NCI-H524 (cell line): ENCODE measurements around the gene ACACB.

Experiments used
- DNase-seq, 2 experiments: peaks; one replicate each; lab custom pipeline; 2025; lab: John Stamatoyannopoulos, UW

Gene ACACB

DNA sequence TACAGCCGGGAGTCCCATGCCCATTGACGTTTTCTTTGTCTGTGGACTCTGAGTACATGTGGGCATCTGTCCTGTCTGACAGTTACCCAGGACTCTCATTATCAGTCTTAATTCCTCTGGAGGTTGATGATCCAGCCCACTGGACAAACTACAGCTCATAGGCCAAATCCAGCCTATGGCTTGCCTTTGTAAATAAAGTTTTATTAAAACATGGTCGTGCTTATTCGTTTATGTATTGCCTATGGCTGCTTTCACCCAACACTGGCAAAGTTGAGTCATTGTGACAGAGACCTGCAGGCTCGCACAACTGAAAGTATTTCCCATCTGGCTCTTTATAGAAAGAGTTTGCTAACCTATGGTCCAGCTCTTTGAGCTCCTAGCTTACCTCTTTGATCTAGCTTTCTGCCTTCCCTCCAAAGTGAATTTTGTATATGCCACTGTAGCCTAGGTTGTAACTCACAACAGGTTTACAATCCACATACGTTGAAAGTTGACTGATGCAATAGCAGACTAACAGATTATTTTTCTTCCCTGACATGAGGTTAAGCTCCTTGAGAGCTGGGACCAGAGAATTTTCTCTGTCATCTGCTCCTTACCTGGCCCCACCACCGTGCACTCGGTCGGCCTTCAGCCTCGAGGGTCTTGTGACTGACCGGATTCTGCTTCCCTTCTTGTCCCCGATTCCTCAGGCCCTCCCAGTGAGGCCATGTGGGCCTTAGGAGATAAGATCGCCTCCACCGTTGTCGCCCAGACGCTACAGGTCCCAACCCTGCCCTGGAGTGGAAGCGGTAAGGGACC is 57.3 kb downstream of the ACACB start:
- DNase-seq: no peak

DNA sequence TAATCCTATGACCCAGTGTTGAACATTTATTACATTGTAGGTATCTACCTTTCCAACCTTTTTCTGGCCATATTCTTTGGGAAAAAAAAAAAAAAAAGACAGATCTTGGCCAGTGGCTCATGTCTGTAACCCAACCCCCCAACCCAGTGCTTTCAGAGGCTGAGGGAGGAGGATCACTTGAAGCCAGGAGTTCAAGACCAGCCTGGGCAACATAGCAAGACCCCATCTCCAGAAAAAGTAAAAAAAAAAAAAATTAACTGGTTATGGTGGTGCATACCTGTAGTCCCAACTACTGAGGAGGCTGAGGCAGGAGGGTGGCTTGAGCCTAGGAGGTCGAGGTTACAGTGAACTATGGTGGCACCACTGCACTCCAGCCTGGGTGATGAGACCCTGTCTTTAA is 58.1 kb downstream of the ACACB start:
- DNase-seq: no peak

DNA sequence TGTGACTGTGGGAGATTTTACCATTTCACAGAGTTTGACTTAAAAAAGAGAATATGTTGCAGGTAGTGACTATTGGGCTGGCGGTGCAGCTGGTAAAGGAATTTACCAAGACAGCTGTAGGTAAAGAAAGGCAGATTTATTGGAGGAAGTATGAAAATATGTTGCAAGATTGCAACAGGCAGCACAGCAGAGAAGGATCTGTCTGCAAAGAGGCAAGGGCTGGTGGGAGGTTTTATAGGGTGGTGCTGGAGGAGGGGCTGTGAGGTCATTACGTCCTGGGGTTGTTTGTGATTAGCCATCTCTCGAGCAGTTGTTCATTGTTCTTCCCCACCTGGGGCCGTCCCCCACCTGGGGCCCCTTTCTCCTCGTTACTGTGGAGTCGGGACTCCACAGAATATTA is 62.1 kb downstream of the ACACB start:
- no peak for DNase-seq

DNA sequence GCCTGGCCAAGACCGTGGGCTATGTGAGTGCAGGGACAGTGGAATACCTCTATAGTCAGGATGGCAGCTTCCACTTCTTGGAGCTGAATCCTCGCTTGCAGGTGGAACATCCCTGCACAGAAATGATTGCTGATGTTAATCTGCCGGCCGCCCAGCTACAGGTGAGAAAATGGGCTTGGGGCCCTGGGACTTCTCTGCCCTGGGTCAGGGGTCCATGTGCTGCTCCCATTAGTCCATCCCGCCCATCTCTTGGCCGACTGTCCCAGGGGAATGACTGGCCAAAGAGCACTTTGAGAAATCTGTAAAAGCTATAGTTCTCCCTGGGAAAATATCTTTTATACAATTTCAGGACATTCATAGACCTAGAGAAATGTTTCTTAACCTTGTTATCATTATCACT is 63.5 kb downstream of the ACACB start:
- DNase-seq: no peak

DNA sequence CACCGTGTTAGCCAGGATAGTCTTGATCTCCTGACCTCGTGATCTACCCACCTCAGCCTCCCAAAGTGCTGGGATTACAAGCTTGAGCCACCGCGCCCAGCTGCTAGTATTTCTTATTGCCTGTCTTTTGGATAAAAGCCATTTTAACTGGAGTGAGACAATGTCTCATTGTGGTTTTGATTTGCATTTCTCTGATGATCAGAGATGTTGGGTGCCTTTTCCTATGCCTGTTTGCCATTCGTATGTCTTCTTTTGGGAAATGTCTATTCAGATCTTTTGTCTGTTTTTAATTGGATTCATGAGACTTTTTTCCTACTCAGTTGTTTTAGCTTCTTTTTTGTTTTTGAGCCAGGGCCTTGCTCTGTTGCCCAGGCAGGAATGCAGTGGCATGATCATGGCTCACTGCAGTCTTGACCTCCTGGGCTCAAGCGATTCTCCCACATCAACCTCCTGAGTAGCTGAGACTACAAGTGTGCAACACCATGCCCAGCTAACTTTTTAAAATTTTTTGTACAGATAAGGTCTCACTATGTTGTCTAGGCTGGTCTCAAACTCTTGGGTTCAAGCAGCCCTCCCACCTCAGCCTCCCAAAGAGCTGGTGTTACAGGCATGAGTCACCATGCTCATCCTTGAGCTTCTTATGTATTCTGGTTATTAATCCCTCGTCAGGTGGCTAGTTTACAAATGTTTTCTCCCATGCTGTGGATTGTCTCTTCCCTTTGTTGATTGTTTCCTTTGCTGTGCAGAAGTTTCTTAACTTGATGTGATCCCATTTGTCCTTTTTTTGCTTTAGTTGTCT is 65.9 kb downstream of the ACACB start:
- no peak for DNase-seq

DNA sequence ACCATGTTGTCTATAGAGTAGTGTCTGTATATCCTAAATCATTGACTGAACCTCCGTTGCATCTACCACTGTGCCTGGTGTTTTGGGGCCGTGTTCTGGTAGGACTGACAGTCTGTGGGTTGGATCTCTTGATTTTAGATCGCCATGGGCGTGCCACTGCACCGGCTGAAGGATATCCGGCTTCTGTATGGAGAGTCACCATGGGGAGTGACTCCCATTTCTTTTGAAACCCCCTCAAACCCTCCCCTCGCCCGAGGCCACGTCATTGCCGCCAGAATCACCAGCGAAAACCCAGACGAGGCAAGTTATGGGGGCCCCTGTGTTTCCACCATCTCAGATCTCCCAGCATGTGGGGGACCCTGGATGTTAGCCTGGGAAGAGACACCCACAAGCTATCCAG is 69.1 kb downstream of the ACACB start:
- DNase-seq: no peak

DNA sequence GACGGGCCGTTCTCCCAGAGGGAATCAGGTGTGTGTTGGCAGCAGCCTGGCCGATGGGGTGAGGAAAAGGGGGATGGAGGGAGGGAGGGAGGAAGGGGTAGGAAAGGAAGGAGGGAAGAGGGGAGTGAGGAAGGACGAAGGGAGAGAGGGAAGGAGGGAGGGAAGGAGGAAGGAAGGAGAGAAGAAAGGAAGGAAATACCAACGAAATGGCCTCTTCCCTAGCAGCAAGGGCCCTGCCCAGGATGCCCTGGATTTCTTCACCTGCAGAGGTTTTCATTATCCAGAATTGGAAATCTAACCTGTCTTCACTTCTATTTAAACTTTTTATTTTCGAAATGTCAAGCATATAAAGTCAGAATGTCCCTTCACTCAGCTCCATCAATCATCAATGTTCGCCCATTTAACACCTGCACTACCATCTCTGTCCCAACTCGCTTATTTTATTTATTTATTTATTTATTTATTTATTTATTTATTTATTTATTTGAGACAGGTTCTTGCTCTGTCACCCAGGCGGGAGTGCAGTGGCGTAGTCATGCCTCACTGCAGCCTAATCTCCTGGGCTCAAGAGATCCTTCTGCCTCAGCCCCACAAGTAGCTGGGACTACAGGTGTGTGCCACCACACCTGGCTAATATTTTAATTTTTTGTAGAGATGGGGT is 70.7 kb downstream of the ACACB start:
- DNase-seq: no peak

DNA sequence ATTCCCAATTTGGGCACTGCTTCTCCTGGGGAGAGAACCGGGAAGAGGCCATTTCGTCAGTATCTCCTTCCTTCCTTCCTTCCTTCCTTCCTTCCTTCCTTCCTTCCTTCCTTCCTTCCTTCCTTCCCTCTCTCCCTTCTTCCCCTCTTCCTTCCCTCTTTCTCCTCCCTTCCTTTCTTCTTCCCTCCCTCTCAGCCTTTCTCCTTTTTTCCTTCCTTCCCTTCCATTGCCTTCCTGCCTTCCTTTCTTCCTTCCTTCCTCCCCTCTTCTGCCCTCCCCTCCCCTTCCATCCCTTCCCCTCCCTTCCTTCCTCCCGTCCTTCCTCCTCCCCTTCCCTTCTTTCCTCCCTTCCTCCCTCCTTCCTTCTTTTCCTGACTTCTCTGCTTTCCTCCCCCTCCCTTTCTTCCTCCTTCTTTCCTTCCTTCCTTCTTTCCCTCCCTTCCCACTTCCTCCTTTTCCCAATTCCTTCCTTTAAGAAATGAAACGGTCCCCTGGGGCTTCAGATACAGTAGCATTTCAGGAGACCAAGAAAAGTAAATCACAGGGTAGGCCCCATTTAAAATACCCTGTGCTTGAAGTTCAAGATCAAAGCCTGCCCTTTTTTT is 71.8 kb downstream of the ACACB start:
- no peak for DNase-seq

DNA sequence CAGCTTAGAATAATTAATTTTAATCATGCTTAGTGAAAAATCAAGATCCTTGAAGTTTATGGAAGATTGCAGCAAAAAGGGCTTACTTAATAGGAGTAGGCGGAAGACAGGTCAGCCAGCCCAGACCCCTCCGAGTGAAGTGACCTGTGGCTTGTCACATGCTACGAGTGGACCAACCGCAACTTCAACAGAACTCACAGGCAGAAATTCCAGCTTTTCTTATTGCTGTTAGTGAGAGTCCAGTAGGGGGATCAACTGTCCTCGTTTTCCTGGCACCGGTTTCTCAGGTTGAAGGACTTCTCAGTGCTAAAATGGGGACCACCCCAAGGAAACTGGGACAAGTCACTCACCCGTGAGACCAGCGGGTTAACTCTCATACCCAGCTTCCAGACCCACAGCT is 72.9 kb downstream of the ACACB start:
- DNase-seq: no peak

DNA sequence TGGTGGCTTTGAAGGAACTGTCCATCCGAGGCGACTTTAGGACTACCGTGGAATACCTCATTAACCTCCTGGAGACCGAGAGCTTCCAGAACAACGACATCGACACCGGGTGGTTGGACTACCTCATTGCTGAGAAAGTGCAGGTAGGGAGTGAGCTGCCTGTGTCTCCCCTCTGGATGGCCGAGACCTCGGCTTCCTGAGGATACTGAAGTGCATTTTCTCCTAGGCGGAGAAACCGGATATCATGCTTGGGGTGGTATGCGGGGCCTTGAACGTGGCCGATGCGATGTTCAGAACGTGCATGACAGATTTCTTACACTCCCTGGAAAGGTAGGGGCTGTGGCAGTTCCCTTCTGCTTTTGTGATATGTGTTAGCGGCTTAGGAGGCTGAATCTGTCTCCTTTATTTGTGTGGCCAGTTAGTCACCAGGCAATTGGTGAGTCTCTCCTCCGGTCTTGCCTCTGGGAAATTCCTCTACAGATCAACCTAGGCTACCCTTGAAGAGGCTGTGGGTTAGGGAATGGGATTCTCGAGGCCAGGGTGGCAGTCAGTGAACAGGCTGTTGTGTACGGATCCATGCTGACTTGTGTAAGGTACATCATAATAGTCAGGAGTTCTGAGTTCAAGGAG is 75.3 kb downstream of the ACACB start:
- DNase-seq: no peak

DNA sequence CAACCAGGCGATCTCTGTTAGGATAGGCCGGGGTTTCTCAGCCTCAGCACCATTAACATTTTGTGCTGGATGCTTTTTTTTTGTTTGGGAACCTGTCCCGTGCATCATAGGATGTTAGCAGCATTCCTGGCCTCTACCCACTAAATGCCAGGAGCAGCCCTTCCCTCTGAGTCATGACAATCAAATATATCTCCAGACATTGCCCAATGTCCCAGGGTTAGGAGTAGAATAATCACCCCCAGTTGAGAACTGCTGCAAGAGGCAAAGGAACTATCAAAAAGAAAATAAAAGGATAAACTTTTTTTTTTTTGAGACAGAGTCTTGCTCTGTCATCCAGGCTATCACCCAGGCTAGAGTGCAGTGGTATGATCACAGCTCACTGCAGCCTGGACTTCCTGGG is 76.0 kb downstream of the ACACB start:
- no peak for DNase-seq

DNA sequence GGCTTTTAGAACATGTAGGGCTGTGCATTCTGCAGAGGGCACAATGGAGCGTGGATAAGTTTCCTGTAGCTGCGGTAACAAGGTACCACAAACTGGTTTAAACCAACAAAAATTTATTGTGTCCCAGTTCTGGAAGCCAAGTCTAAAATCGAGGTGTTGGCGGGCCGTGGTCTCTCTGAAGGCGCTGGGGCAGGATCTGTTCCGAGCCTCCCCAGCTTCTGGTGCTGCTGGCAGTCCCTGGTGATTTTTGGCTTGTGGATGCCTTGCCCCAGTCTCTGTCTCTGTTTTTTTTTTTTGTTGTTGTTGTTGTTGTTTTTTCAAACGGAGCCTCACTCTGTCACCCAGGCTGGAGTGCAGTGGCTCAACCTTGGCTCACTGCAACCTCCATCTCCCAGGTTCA is 77.5 kb downstream of the ACACB start:
- DNase-seq: no peak

DNA sequence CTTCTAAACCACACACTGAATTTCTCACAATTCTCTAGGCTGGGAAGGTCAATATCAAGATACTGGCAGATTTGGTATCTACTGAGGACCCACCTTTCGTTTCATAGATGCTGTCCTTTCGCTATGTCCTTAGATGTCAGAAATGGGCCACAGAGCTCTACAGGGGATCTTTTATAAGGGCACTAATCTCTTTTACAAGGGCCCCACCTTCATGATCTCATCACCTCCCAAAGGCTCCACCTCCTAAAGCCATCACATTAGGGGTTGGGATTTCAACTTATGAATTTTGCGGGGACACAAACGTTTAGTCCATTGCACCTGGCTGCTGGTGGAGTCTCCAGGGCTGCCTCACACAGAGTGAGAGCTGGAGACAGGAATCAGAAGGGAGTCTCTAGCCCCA is 79.9 kb downstream of the ACACB start:
- no peak for DNase-seq

DNA sequence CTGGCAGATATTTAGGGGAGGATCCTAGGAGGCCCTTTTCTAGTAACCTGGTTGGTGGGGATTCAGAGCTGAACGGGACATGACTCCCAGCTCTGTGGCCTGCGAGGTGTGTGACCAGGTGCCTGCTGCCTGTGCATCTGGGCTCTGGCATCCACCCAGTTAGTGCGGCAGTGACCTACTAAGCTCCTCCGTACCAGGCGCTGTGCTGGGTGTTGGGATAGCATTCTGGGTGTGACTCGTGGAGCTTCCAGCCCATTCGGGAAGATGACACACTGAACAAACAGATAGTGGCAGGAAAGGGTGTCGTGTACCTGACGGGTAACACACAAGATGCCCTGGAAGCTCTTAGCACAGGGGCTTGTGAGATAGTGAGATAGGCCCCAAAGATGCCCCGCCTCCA is 80.9 kb downstream of the ACACB start:
- DNase-seq: no peak

DNA sequence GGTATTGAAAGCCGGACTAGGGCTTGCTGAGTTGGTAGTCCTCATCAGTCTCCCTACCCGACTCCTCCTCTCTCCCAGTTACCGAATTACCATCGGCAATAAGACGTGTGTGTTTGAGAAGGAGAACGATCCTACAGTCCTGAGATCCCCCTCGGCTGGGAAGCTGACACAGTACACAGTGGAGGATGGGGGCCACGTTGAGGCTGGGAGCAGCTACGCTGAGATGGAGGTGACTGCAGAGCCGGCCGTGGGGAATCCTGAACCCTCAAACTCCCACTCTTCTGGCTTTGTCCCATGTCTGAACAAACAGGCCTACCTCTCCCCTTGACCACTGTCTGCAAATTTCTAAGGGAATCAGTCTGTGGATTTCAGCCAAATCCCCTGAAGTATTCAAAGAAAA is 82.9 kb downstream of the ACACB start:
- DNase-seq: no peak

DNA sequence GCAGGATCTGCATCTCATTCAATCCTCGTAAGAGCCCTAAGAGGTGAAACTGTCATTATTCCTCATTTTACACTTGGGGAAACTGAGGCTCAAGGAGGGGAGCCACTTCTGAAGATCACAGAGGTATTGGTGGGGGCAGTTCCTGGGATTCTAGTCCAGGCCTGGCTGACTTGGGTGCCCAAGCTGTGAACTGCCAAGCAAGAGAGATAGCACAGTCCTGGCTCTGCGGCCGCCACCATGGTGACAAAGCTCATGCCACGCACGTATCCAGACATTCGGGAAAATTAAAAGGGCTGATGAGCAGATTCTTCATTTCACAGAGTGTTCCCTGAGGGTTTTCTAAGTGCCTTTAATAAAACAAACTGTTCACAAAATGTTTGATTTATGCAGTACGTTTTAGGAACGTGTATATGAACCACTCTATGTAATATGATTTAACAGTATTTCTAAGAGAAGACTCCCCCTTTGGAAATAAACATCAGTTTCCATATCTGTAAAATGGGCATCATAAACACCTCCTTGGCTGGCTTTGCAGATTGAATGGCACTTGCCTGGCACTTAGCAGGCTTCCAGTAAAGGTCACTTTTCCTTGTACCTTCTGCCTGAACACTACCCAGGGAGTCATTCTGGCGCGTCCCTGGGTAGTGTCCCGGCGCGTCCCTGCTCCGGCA is 84.6 kb downstream of the ACACB start:
- no peak for DNase-seq

DNA sequence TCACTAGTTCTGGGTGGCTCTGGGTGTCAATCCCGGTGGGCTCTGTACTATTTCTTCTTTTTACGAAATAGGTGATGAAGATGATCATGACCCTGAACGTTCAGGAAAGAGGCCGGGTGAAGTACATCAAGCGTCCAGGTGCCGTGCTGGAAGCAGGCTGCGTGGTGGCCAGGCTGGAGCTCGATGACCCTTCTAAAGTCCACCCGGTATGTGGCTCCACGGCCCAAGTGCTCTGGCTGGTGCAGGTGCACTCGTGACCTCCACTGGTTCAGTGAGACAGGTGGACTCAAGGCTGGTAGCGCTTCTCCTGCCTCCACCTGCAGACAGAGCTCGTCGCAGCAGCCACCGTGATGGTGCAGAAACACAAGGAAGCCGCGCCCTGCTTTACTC is 85.1 kb downstream of the ACACB start:
- DNase-seq: no peak

DNA sequence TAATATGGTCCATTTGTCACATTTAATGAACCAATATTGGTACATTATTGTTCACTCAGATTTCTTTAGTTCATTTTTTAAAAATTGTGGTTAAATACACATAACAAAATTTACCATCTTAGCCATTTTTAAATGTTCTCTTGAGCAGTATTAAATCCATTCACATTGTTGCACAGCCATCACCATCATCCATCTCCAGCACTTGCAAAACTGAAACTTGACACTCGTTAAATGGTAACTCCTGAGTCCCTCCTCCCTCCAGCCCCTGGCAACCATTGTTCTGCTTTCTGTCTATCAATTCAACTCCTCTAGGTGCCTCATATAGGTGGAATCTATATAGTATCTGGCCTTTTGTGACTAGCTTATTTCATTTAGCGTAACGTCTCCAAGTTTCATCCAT is 86.4 kb downstream of the ACACB start:
- peak in 1 of 2 experiments; percentile 1 for DNase-seq

DNA sequence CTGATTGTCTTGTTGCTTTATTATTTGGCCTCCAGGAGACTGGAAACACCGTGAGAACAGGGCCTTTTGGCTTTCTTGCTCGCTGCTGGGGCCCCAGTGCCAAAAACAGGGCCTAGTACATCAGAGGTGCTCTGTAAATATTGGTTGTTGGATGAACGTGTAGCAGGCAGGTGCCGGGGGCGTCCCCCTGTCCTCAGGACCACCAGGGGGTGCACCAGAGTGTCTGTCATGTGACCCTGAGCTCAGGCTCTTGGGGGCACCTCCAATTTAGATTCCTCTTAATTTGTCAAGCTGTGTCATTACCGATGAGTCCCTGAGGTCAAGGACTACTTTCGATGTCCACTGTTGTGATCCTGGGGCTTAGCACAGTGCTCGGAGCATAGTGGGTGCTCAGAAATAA is 87.1 kb downstream of the ACACB start:
- no peak for DNase-seq

DNA sequence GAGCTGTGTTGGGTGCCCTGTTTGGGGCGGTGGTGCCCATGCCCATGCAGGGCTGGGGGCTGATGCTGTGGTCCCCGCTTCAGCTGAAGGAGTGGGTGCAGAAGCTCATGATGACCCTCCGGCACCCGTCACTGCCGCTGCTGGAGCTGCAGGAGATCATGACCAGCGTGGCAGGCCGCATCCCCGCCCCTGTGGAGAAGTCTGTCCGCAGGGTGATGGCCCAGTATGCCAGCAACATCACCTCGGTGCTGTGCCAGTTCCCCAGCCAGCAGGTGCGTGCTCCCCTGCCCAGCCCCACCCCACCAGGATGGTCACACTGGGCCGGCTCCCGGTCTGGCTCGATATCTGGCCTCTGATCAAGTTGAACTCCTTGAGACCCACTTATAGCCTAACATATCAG is 92.7 kb downstream of the ACACB start:
- no peak for DNase-seq

DNA sequence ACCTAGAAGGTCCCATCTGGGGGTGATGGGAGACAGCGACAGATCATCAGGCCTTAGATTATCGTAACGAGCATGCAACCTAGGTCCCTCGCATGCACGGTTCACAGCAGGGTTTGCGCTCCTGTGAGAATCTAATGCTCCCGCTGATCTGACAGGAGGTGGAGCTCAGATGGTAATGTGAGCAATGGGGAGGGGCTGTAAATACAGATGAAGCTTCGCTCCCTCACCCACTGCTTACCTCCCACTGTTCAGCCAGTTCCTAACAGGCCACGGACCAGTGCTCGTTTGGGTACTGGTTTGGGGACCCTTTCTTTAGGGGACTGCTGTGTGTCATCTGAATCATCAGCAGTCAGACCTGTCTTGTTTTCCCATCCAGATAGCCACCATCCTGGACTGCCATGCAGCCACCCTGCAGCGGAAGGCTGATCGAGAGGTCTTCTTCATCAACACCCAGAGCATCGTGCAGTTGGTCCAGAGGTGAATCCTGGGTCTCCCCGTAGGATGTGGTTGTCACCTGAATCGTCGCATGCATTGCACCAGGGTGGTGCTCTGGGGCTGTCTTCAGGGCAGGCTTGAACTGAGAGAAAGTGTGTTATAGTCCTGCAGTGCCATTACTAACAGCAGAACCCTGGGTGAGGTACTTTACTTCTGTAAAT is 96.2 kb downstream of the ACACB start:
- DNase-seq: no peak
